Astrocyte (in vitro differentiated cells and primary cell): ENCODE measurements around the gene FOXD3. TPM values are rescaled to one million over a fixed set of nuclear protein-coding genes. Genes with fewer than 3 reads are reported as not detected.

Experiments
- DNase-seq: peaks from one replicate; pipeline ENCODE4 v3.0.0-alpha.2; 2010; ENCODE audit warnings: low read depth
- FAIRE-seq: peaks from 2 replicates; lab custom pipeline; 2011; peaks lifted over from hg19 to GRCh38; lab: Jason Lieb, UNC
- H2AFZ ChIP-seq: 2 replicates; pipeline ENCODE4 v1.6.0; 2012; ENCODE audit warnings: low read depth, low read length, inconsistent platforms
- H3K27ac ChIP-seq: 2 replicates; pipeline ENCODE4 v1.5.1; 2011; ENCODE audit warnings: low read depth, low read length, inconsistent platforms
- H3K27me3 ChIP-seq: 2 replicates; pipeline ENCODE4 v1.6.0; 2011; ENCODE audit warnings: low read length, inconsistent platforms; ENCODE audit not compliant: insufficient read depth
- H3K36me3 ChIP-seq: 2 replicates; pipeline ENCODE4 v1.5.1; 2011; ENCODE audit warnings: low read length, inconsistent platforms; ENCODE audit not compliant: insufficient read depth
- H3K4me1 ChIP-seq: 2 replicates; pipeline ENCODE4 v1.5.1; 2011; ENCODE audit warnings: low read length, inconsistent platforms; ENCODE audit not compliant: insufficient read depth
- H3K4me2 ChIP-seq: 2 replicates; pipeline ENCODE4 v1.6.0; 2012; ENCODE audit warnings: low read length, inconsistent platforms
- H3K4me3 ChIP-seq: 2 replicates; pipeline ENCODE4 v1.5.1; 2011; ENCODE audit warnings: low read depth, mild to moderate bottlenecking, low read length, inconsistent platforms; ENCODE audit not compliant: insufficient read depth
- H3K79me2 ChIP-seq: 2 replicates; pipeline ENCODE4 v1.6.0; 2012; ENCODE audit warnings: mild to moderate bottlenecking, low read length, inconsistent platforms; ENCODE audit not compliant: insufficient read depth
- H3K9ac ChIP-seq: 2 replicates; pipeline ENCODE4 v1.6.0; 2012; ENCODE audit warnings: mild to moderate bottlenecking, low read length, inconsistent platforms
- H3K9me3 ChIP-seq: 2 replicates; pipeline ENCODE4 v1.5.1; 2012; ENCODE audit warnings: low read depth, mild to moderate bottlenecking, low read length, inconsistent platforms; ENCODE audit not compliant: insufficient read depth
- H4K20me1 ChIP-seq: 2 replicates; pipeline ENCODE4 v1.6.0; 2012; ENCODE audit warnings: low read length, inconsistent platforms; ENCODE audit not compliant: insufficient read depth
- H3K27ac Mint-ChIP-seq: one replicate; pipeline ENCODE4 v1.8.0; 2021; ENCODE audit warnings: mild to moderate bottlenecking, mixed read lengths; ENCODE audit not compliant: unreplicated experiment
- H3K27me3 Mint-ChIP-seq: one replicate; pipeline ENCODE4 v1.8.0; 2021; ENCODE audit warnings: low read depth, mixed read lengths; ENCODE audit not compliant: unreplicated experiment
- H3K36me3 Mint-ChIP-seq: one replicate; pipeline ENCODE4 v1.8.0; 2021; ENCODE audit warnings: low read depth, mixed read lengths; ENCODE audit not compliant: unreplicated experiment
- H3K4me1 Mint-ChIP-seq: one replicate; pipeline ENCODE4 v1.8.0; 2021; ENCODE audit warnings: low read depth, mixed read lengths; ENCODE audit not compliant: unreplicated experiment
- H3K4me3 Mint-ChIP-seq: one replicate; pipeline ENCODE4 v1.8.0; 2021; ENCODE audit warnings: mild to moderate bottlenecking, moderate library complexity, mixed read lengths; ENCODE audit not compliant: unreplicated experiment
- H3K9me3 Mint-ChIP-seq: one replicate; pipeline ENCODE4 v1.8.0; 2021; ENCODE audit warnings: mild to moderate bottlenecking, mixed read lengths; ENCODE audit not compliant: unreplicated experiment
- CTCF ChIP-seq: IDR thresholded peaks from 2 replicates; pipeline ENCODE4 v1.5.1; 2011; ENCODE audit warnings: low read depth, mild to moderate bottlenecking, inconsistent platforms, low read length, moderate library complexity; ENCODE audit not compliant: insufficient read depth
- EZH2 ChIP-seq: IDR thresholded peaks from 2 replicates; pipeline ENCODE4 v1.6.1; 2012; ENCODE audit warnings: mild to moderate bottlenecking, low read length, inconsistent platforms; ENCODE audit not compliant: insufficient read depth
- total RNA-seq: library from RNA; stranded (reverse); gene quantifications from 2 replicates; pipeline ENCODE4 v1.2.1, GENCODE V29; 2021

Gene FOXD3
- total RNA-seq, 1 donor from 2014 or later: not detected

GRCh38 chr1:63320022-63320721 is 2.2 kb upstream of the FOXD3 start:
- peak overlapping the region; percentile 77 for H3K27ac Mint-ChIP-seq
- TF ChIP-seq CTCF (no peak), EZH2 (peak; percentile 100)
- H3K4me3 Mint-ChIP-seq: no peak overlapping the region
- H3K27me3 ChIP-seq: peaks cover 86% of the 10 kb centered on the region
- H3K4me3 ChIP-seq: no peak overlapping the region
- no peak overlapping the region for H2AFZ ChIP-seq
- no peak overlapping the region for H3K9ac ChIP-seq
- H3K36me3 Mint-ChIP-seq: peaks cover 3% of the 10 kb centered on the region
- no peak overlapping the region for H3K4me2 ChIP-seq
- H3K4me1 ChIP-seq: peaks cover 7% of the 10 kb centered on the region
- peaks cover 8% of the 10 kb centered on the region for H4K20me1 ChIP-seq
- peaks cover 62% of the 10 kb centered on the region for H3K27me3 Mint-ChIP-seq
- DNase-seq (no peak), FAIRE-seq (no peak)
- no peaks in the 10 kb centered on the region for H3K79me2 ChIP-seq
- H3K36me3 ChIP-seq: no peaks in the 10 kb centered on the region
- peaks cover 9% of the 10 kb centered on the region for H3K9me3 ChIP-seq
- H3K4me1 Mint-ChIP-seq: peaks cover 2% of the 10 kb centered on the region
- H3K9me3 Mint-ChIP-seq: peaks cover 38% of the 10 kb centered on the region
- no peak overlapping the region for H3K27ac ChIP-seq

DNA sequence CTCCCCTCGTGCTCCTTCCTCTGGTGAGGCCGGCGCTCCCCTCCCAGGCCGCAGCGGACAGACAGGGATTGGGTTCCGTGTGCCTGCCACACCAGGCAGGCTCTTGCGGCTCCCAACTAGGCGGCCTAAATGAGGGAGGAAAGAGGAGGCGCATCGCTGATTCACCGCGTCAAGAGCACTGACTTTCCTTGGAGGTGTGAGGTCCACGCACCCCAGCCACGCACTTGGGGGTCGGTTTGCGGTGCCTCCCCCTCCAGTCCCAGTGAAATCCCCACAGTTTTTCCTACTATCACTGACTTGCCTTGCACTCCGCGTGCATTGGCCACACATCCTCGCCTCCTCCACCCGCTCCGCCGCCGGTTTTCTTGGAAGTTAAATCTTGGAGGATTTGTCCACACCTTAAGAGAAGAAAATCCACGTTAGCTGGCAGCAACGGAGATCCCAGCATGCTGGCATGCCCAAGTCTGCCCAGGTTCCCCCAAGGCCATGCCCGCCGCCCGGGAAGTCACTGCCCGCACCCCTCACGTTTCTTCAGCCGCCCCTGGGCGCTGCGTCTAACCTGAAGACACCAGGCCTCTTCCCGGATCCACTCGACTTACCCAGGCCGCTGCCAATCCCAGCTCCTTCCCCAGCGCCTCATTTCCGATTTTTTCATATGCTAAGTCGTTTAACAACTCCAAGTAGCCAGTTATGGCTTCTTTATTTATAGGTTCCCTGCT is 1.1 kb upstream of the FOXD3 start:
- no peaks in the 10 kb centered on the region for H3K36me3 ChIP-seq
- peaks cover 64% of the 10 kb centered on the region for H3K27me3 Mint-ChIP-seq
- no peak for FAIRE-seq
- no peak overlapping the region for H3K4me3 ChIP-seq
- H3K9me3 ChIP-seq: peaks cover 9% of the 10 kb centered on the region
- no peak overlapping the region for H3K4me2 ChIP-seq
- peaks cover 87% of the 10 kb centered on the region for H3K27me3 ChIP-seq
- no peak for DNase-seq
- peaks cover 2% of the 10 kb centered on the region for H3K4me1 Mint-ChIP-seq
- TF ChIP-seq CTCF (no peak), EZH2 (no peak)
- no peak overlapping the region for H2AFZ ChIP-seq
- peaks cover 7% of the 10 kb centered on the region for H3K4me1 ChIP-seq
- no peak overlapping the region for H3K9ac ChIP-seq
- no peaks in the 10 kb centered on the region for H3K79me2 ChIP-seq
- H3K9me3 Mint-ChIP-seq: peaks cover 35% of the 10 kb centered on the region
- no peak overlapping the region for H3K27ac ChIP-seq
- H4K20me1 ChIP-seq: peaks cover 10% of the 10 kb centered on the region
- peaks cover 3% of the 10 kb centered on the region for H3K36me3 Mint-ChIP-seq
- H3K4me3 Mint-ChIP-seq: peak overlapping the region; percentile 57
- H3K27ac Mint-ChIP-seq: peak overlapping the region; percentile 62

DNA sequence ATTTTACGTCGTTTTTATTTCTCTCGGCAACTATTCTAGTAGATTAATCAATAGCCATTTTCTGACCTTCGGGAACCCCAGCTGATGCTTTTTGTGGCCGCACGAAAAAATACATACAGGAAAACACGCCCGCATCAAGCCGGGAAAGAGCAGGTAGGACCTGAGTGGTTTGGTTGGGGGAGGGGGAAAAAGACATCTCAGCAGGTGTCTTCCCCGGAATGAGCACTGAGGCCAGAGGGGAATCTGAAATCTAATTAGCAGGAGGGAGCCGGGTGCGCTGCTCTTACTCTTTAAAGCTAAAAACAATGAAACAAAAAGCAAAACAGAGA is 618 bp upstream of the FOXD3 start:
- no peaks in the 10 kb centered on the region for H3K79me2 ChIP-seq
- DNase-seq (no peak), FAIRE-seq (no peak)
- H2AFZ ChIP-seq: peak overlapping the region; percentile 33
- H3K4me3 ChIP-seq: peak overlapping the region; percentile 29
- Mint-ChIP-seq H3K27me3 (peaks cover 65% of the 10 kb centered on the region), H3K27ac (peak overlapping the region; percentile 62), H3K36me3 (peaks cover 3% of the 10 kb centered on the region), H3K4me1 (peaks cover 2% of the 10 kb centered on the region), H3K4me3 (peak overlapping the region; percentile 57), H3K9me3 (peaks cover 35% of the 10 kb centered on the region)
- H3K36me3 ChIP-seq: no peaks in the 10 kb centered on the region
- H3K4me2 ChIP-seq: peak overlapping the region; percentile 77
- TF ChIP-seq CTCF: no peak
- no peak for TF ChIP-seq EZH2
- H3K9ac ChIP-seq: no peak overlapping the region
- H3K27ac ChIP-seq: no peak overlapping the region
- H4K20me1 ChIP-seq: peaks cover 15% of the 10 kb centered on the region
- peaks cover 7% of the 10 kb centered on the region for H3K4me1 ChIP-seq
- H3K27me3 ChIP-seq: peaks cover 87% of the 10 kb centered on the region
- H3K9me3 ChIP-seq: peaks cover 4% of the 10 kb centered on the region
